IMR-90 (cell line): ENCODE results near the gene RASAL1. TPM values are rescaled to one million over a fixed set of nuclear protein-coding genes. Genes with fewer than 3 reads are reported as not detected.

Source experiments
- ATAC-seq: fragments of 200-7000 bp; cut with Tn5 transposase; 2 replicates; pipeline ENCODE4 v1.9.1; 2020; ENCODE audit warnings: low read depth, mild to moderate bottlenecking, moderate library complexity
- BruUV-seq: library from RNA; stranded (reverse); fragments of 400-500 nt; replicated peaks from 2 replicates; lab custom pipeline; 2021; lab: Mats Ljungman, UMichigan
- CTCF ChIA-PET: fragments of 300-600 bp; formaldehyde crosslinking; extraction: SDS; loops from one replicate; lab custom pipeline; 2021; ENCODE audit warnings: antibody characterized with exemption; lab: Yijun Ruan, JAX
- POLR2A ChIA-PET: fragments of 300-600 bp; sonication (Branson Sonifier 250); formaldehyde crosslinking; loops from one replicate; lab custom pipeline; 2022; ENCODE audit warnings: antibody characterized with exemption; ENCODE audit not compliant: unreplicated experiment; lab: Charles Lee
- DNase-seq: peaks from one replicate; pipeline ENCODE4 v3.0.0; 2013
- H2AFZ ChIP-seq: replicated peaks from 2 replicates; pipeline ENCODE3; 2013; ENCODE audit warnings: low read length, mild to moderate bottlenecking; ENCODE audit not compliant: poor library complexity
- H2AK5ac ChIP-seq: 2 replicates; pipeline ENCODE4 v1.6.1; 2013; ENCODE audit warnings: low read depth, low read length, inconsistent platforms
- H2AK9ac ChIP-seq: replicated peaks from 2 replicates; pipeline ENCODE3; 2013; ENCODE audit warnings: mild to moderate bottlenecking, low read depth, low read length, moderate library complexity; ENCODE audit not compliant: poor library complexity
- H2BK120ac ChIP-seq: 2 replicates; pipeline ENCODE4 v1.6.1; 2013; ENCODE audit warnings: low read depth, low read length, inconsistent platforms
- H2BK15ac ChIP-seq: 3 replicates; pipeline ENCODE4 v1.6.1; 2013; ENCODE audit warnings: low read depth, low read length, inconsistent platforms
- H2BK20ac ChIP-seq: 2 replicates; pipeline ENCODE4 v1.6.1; 2013; ENCODE audit warnings: low read depth, mild to moderate bottlenecking, inconsistent platforms, low read length, moderate library complexity
- H2BK5ac ChIP-seq: 2 replicates; pipeline ENCODE4 v1.6.1; 2013; ENCODE audit warnings: mild to moderate bottlenecking, low read depth, low read length, inconsistent platforms; ENCODE audit not compliant: poor library complexity, severe bottlenecking
- H3K14ac ChIP-seq: replicated peaks from 2 replicates; pipeline ENCODE4 v1.6.1; 2013; ENCODE audit warnings: low read depth, low read length, inconsistent platforms
- H3K18ac ChIP-seq: 2 replicates; pipeline ENCODE4 v1.6.1; 2013; ENCODE audit warnings: low read depth, low read length, control low read depth
- H3K23ac ChIP-seq: 2 replicates; pipeline ENCODE4 v1.6.1; 2013; ENCODE audit warnings: low read depth, low read length, inconsistent platforms
- H3K27ac ChIP-seq: 2 replicates; pipeline ENCODE4 v1.5.1; 2013; ENCODE audit warnings: mild to moderate bottlenecking, control low read depth, low read length; ENCODE audit not compliant: insufficient read depth
- H3K27me3 ChIP-seq: 2 replicates; pipeline ENCODE4 v1.6.1; 2013; ENCODE audit warnings: low read length; ENCODE audit not compliant: control insufficient read depth, insufficient read depth
- H3K36me3 ChIP-seq: 2 replicates; pipeline ENCODE4 v1.6.1; 2013; ENCODE audit warnings: low read length, mixed read lengths; ENCODE audit not compliant: control insufficient read depth, insufficient read depth
- H3K4ac ChIP-seq: 2 replicates; pipeline ENCODE4 v1.6.1; 2013; ENCODE audit warnings: low read depth, low read length, inconsistent platforms
- H3K4me1 ChIP-seq: 2 replicates; pipeline ENCODE4 v1.6.1; 2013; ENCODE audit warnings: low read length, mixed read lengths; ENCODE audit not compliant: control insufficient read depth, insufficient read depth
- H3K4me2 ChIP-seq: 2 replicates; pipeline ENCODE4 v1.6.1; 2013; ENCODE audit warnings: low read depth, mild to moderate bottlenecking, control low read depth, low read length, moderate library complexity
- H3K4me3 ChIP-seq: 2 replicates; pipeline ENCODE4 v1.5.1; 2013; ENCODE audit warnings: low read depth, mild to moderate bottlenecking, control low read depth, low read length, moderate library complexity; ENCODE audit not compliant: insufficient read depth
- H3K56ac ChIP-seq: 2 replicates; pipeline ENCODE4 v1.6.1; 2013; ENCODE audit warnings: low read length, inconsistent platforms; ENCODE audit not compliant: insufficient read depth; ENCODE audit errors: extremely low read depth
- H3K79me1 ChIP-seq, 2 experiments: 2 replicates each; pipeline ENCODE4 v1.6.1; 2013; ENCODE audit warnings: low read length in 2 of 2, inconsistent platforms in 1 of 2, low read depth in 1 of 2
- H3K9ac ChIP-seq: 2 replicates; pipeline ENCODE4 v1.6.1; 2013; ENCODE audit warnings: low read depth, low read length, control low read depth
- H3K9me1 ChIP-seq: 2 replicates; pipeline ENCODE4 v1.6.1; 2013; ENCODE audit warnings: low read length, inconsistent platforms; ENCODE audit not compliant: insufficient read depth
- H3K9me3 ChIP-seq: 2 replicates; pipeline ENCODE4 v1.6.1; 2013; ENCODE audit warnings: low read length; ENCODE audit not compliant: control insufficient read depth, insufficient read depth
- H4K20me1 ChIP-seq: 2 replicates; pipeline ENCODE4 v1.6.1; 2013; ENCODE audit warnings: low read length, inconsistent platforms; ENCODE audit not compliant: insufficient read depth
- H4K5ac ChIP-seq: 2 replicates; pipeline ENCODE4 v1.6.1; 2013; ENCODE audit warnings: mild to moderate bottlenecking, low read depth, low read length, control low read depth
- H4K8ac ChIP-seq, 2 experiments: 2 replicates each; pipeline ENCODE4 v1.6.1; 2013; ENCODE audit warnings: low read depth in 2 of 2, low read length in 2 of 2, control low read depth in 1 of 2, inconsistent platforms in 1 of 2
- H4K91ac ChIP-seq: 2 replicates; pipeline ENCODE4 v1.6.1; 2013; ENCODE audit warnings: low read depth, low read length, inconsistent platforms; ENCODE audit not compliant: insufficient read depth
- CHD1 ChIP-seq: IDR thresholded peaks from 2 replicates; pipeline ENCODE4 v1.6.1; 2012; ENCODE audit warnings: low read depth, low read length, improper control_type of control experiment
- ELK1 ChIP-seq: fragments of 150-350 bp; IDR thresholded peaks from 2 replicates; pipeline ENCODE4 v1.6.1; 2016; ENCODE audit warnings: low read depth, mild to moderate bottlenecking, low read length, moderate library complexity, borderline replicate concordance
- FOS ChIP-seq: fragments of 150-350 bp; IDR thresholded peaks from 2 replicates; pipeline ENCODE4 v1.6.1; 2016; ENCODE audit warnings: low read depth, low read length
- MAFK ChIP-seq: IDR thresholded peaks from 2 replicates; pipeline ENCODE4 v1.6.1; 2012; ENCODE audit warnings: low read depth, low read length, improper control_type of control experiment
- MAZ ChIP-seq: IDR thresholded peaks from 2 replicates; pipeline ENCODE4 v1.6.1; 2012; ENCODE audit warnings: low read depth, mild to moderate bottlenecking, low read length, improper control_type of control experiment, moderate library complexity, borderline replicate concordance
- NFE2L2 ChIP-seq: fragments of 150-350 bp; IDR thresholded peaks from 2 replicates; pipeline ENCODE4 v1.6.1; 2016; ENCODE audit warnings: low read depth, mild to moderate bottlenecking, low read length
- POLR2A ChIP-seq: IDR thresholded peaks from 2 replicates; pipeline ENCODE4 v1.6.1; 2012; ENCODE audit warnings: mild to moderate bottlenecking, low read depth, low read length
- RAD21 ChIP-seq: IDR thresholded peaks from 2 replicates; pipeline ENCODE4 v1.6.1; 2012; ENCODE audit warnings: low read length, improper control_type of control experiment
- RCOR1 ChIP-seq: IDR thresholded peaks from 2 replicates; pipeline ENCODE4 v1.6.1; 2012; ENCODE audit warnings: mild to moderate bottlenecking, low read length, improper control_type of control experiment; ENCODE audit not compliant: insufficient replicate concordance
- RFX5 ChIP-seq: IDR thresholded peaks from 2 replicates; pipeline ENCODE4 v1.8.0; 2012; ENCODE audit warnings: low read depth, mild to moderate bottlenecking, low read length, moderate library complexity
- USF2 ChIP-seq: fragments of 150-350 bp; IDR thresholded peaks from 2 replicates; pipeline ENCODE4 v1.6.1; 2017; ENCODE audit warnings: mild to moderate bottlenecking, antibody characterized with exemption, low read length, low read depth
- WGBS, 2 experiments: methylation state at CpG; one replicate each; pipeline versions ENCODE4 v1.1.5 to v1.1.7; 2013; ENCODE audit warnings: missing lambda C conversion rate in 2 of 2; ENCODE audit not compliant: insufficient read length in 1 of 2; ENCODE audit errors: extremely low coverage in 2 of 2; 5-methylcytosine and 5-hydroxymethylcytosine counted together
- dilution Hi-C: fragments of 300-500 bp; cut with HindIII; formaldehyde crosslinking; loops from one replicate; pipeline ENCODE4 v1.14.3; 2018; ENCODE audit warnings: low sequenced_read_pairs; ENCODE audit not compliant: unreplicated experiment
- in situ Hi-C: fragments of 300-500 bp; cut with MboI; formaldehyde crosslinking; loops from 3 replicates; pipeline ENCODE4 v1.14.3; 2019; ENCODE audit warnings: low sequenced_read_pairs, inconsistent platforms, mixed read lengths
- intact Hi-C: fragments of 100-400 bp; cut with micrococcal nuclease; formaldehyde crosslinking; loops from 2 replicates; pipeline ENCODE4 v1.10.0; 2022
- polyA plus RNA-seq, 3 experiments: library from polyadenylated mRNA; depleted of rRNA; stranded (reverse); fragments of >200 nt; gene quantifications; 2 replicates each; pipeline ENCODE4 v1.2.3, GENCODE V29; 2012; ENCODE audit warnings: low replicate concordance in 1 of 3
- total RNA-seq: library from RNA; depleted of rRNA; stranded (reverse); fragments of >200 nt; gene quantifications from 2 replicates; pipeline ENCODE4 v1.2.3, GENCODE V29; 2012

Gene RASAL1
- total and polyA plus RNA-seq, 2 of the 4 experiments (the other 2 are of a cell fraction), result not detected

- Histone ChIP-seq H3K36me3 (no peaks in the 10 kb centered on the region), H4K20me1 (no peaks in the 10 kb centered on the region), H3K27me3 (no peaks in the 10 kb centered on the region; the same call in 1 of the 2 replicates), H3K4me3 (no peak overlapping the region), H3K79me1 (no peaks in the 10 kb centered on the region), H4K91ac (no peak overlapping the region), H3K4me2 (no peak overlapping the region), H2BK20ac (no peak overlapping the region), H3K9me3 (no peaks in the 10 kb centered on the region), H2BK5ac (no peak overlapping the region), H3K9me1 (no peaks in the 10 kb centered on the region), H3K4me1 (no peaks in the 10 kb centered on the region), H3K56ac (no peak overlapping the region), H2BK15ac (no peak overlapping the region), H3K27ac (no peak overlapping the region), H3K9ac (no peak overlapping the region), H2BK120ac (no peak overlapping the region), H3K23ac (no peak overlapping the region), H4K5ac (no peak overlapping the region), H2AFZ (no peak overlapping the region), H3K14ac (no peak overlapping the region), H4K8ac (no peak overlapping the region), H2AK5ac (no peak overlapping the region), H3K4ac (no peak overlapping the region), H2AK9ac (no peak overlapping the region), H3K18ac (no peak overlapping the region)
- no peak for ATAC-seq
- in situ Hi-C loops, result no loop called here
- no peak for DNase-seq
- intact Hi-C loops, result no loop called here
- WGBS, 2 experiments, result no CpG with 5 or more reads among the region's 2 CpGs
- POLR2A ChIA-PET, result interaction anchor here (0.5 kb wide), 1 partner anchor 115 kb away, joined by 5 read pairs; no protein-coding TSS in a partner anchor
- BruUV-seq, result no TSS peak
- CTCF ChIA-PET, result no interaction called here
- TF ChIP-seq NFE2L2, result no peak
- TF ChIP-seq RCOR1, result no peak
- TF ChIP-seq MAFK, result no peak
- TF ChIP-seq FOS, result no peak
- no peak for TF ChIP-seq ELK1
- no peak for TF ChIP-seq USF2
- TF ChIP-seq CHD1, result no peak
- no peak for TF ChIP-seq RAD21
- TF ChIP-seq RFX5, result no peak
- no peak for TF ChIP-seq POLR2A
- no peak for TF ChIP-seq MAZ
- dilution Hi-C loops, result no loop called here
These were observed 1.5 kb downstream of the RASAL1 start for GRCh38 chr12:113134071-113134470.
